Tibial nerve (tissue), 4 donors: ENCODE results near the gene ZFYVE28. TPM values are rescaled to one million over a fixed set of nuclear protein-coding genes. Genes with fewer than 3 reads are reported as not detected.
"Not testable (repeated sequence)": the region's sequence is repeated elsewhere in the genome, so short reads cannot be mapped to it uniquely, and the experiment has no call there.

Experiments
- DNase-seq, 2 donors: peaks; one replicate each; pipeline ENCODE4 v3.0.0-alpha.2; 2019; ENCODE audit warnings: low spot score in 2 of 2
- H3K27ac ChIP-seq, 4 donors: fragments of 200-600 bp; sonication (generic) in 3 of 4; one replicate each; pipeline ENCODE4 v1.5.1; 2017 to 2019; ENCODE audit warnings: mild to moderate bottlenecking in 1 of 4
- H3K27me3 ChIP-seq, 2 donors: fragments of 200-600 bp; sonication (generic) in 1 of 2; one replicate each; pipeline versions ENCODE4 v1.5.1 to v1.6.0; 2017 to 2019
- H3K36me3 ChIP-seq, 3 donors: fragments of 200-600 bp; sonication (generic); one replicate each; pipeline ENCODE4 v1.5.1; 2018 to 2019
- H3K4me1 ChIP-seq, 4 donors: fragments of 200-600 bp; sonication (generic) in 3 of 4; one replicate each; pipeline ENCODE4 v1.5.1; 2017 to 2019
- H3K4me3 ChIP-seq, 4 donors: fragments of 200-600 bp; sonication (generic) in 3 of 4; one replicate each; pipeline ENCODE4 v1.5.1; 2017 to 2019; ENCODE audit warnings: mild to moderate bottlenecking in 1 of 4, moderate library complexity in 1 of 4
- H3K9me3 ChIP-seq, 4 donors: fragments of 200-600 bp; sonication (generic) in 3 of 4; one replicate each; pipeline ENCODE4 v1.5.1; 2017 to 2019
- EP300 ChIP-seq, 2 donors: sonication (generic); formaldehyde crosslinking; IDR thresholded peaks; one replicate each; pipeline ENCODE4 v1.6.1; 2017; ENCODE audit warnings: antibody characterized with exemption in 2 of 2, mild to moderate bottlenecking in 1 of 2
- POLR2A ChIP-seq, 2 donors: fragments of 450-650 bp; IDR thresholded peaks; one replicate each; pipeline ENCODE4 v1.6.1; 2017; ENCODE audit warnings: antibody characterized with exemption in 2 of 2, mild to moderate bottlenecking in 2 of 2, moderate library complexity in 2 of 2
- WGBS, 2 donors: methylation state at CpG; one replicate each; pipeline ENCODE4 v1.1.5; 2018; 5-methylcytosine and 5-hydroxymethylcytosine counted together
- total RNA-seq, 4 donors: library from RNA; depleted of rRNA; stranded (reverse); fragments of >200 nt; gene quantifications; one replicate each; pipeline ENCODE4 v1.1.0, GENCODE V29; 2016
- TF ChIP-seq, protein P1 (sequence below), 5 experiments: fragments of 200-600 bp in 3 of 5; fragments of 450-650 bp in 2 of 5; sonication (generic) in 3 of 5; IDR thresholded peaks; one replicate each; pipeline ENCODE4 v1.5.1; 2016 to 2019; ENCODE audit warnings: antibody characterized with exemption in 5 of 5, mild to moderate bottlenecking in 3 of 5, moderate library complexity in 2 of 5

ZFYVE28 gene
- total RNA-seq, result 10 to 100 TPM; 16.2 to 44.4 (median 26.5) TPM

GRCh38 chr4:2417765-2418649 is at the start of gene ZFYVE28:
Gene ZFYVE28, minus strand, starts transcription at chr4:2418645. Its CDS starts 322 bp downstream, at chr4:2418323.
- peaks cover 0 to 55% of the 10 kb centered on the region in 2 donors for H3K27me3 ChIP-seq
- WGBS, 2 donors, result 1 to 2% methylated on average over 55 to 90 of the region's 90 CpGs
- DNase-seq, result no peak
- H3K4me1 ChIP-seq, result peaks cover 0 to 55% (median 23%) of the 10 kb centered on the region in 4 donors
- no peaks in the 10 kb centered on the region for H3K9me3 ChIP-seq
- no peaks in the 10 kb centered on the region for H3K36me3 ChIP-seq
- peak within 1 kb of the TSS in 3 of 4 donors; percentile 68 to 74 (median 70) for H3K27ac ChIP-seq
- peak within 1 kb of the TSS; percentile 50 to 79 (median 60) for H3K4me3 ChIP-seq
- TF ChIP-seq POLR2A (IDR thresholded peaks at IDR 0.05), result peak; percentile 35 to 51
- TF ChIP-seq EP300 (IDR thresholded peaks at IDR 0.05), result no peak
- TF ChIP-seq, protein P1, sequence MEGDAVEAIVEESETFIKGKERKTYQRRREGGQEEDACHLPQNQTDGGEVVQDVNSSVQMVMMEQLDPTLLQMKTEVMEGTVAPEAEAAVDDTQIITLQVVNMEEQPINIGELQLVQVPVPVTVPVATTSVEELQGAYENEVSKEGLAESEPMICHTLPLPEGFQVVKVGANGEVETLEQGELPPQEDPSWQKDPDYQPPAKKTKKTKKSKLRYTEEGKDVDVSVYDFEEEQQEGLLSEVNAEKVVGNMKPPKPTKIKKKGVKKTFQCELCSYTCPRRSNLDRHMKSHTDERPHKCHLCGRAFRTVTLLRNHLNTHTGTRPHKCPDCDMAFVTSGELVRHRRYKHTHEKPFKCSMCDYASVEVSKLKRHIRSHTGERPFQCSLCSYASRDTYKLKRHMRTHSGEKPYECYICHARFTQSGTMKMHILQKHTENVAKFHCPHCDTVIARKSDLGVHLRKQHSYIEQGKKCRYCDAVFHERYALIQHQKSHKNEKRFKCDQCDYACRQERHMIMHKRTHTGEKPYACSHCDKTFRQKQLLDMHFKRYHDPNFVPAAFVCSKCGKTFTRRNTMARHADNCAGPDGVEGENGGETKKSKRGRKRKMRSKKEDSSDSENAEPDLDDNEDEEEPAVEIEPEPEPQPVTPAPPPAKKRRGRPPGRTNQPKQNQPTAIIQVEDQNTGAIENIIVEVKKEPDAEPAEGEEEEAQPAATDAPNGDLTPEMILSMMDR (IDR thresholded peaks at IDR 0.05), result no peak

- not testable (repeated sequence) for H3K27ac ChIP-seq, DNase-seq, H3K27me3 ChIP-seq
Measured at GRCh38 chr4:2465544-2465943, 47.1 kb upstream of the ZFYVE28 start.

DNA sequence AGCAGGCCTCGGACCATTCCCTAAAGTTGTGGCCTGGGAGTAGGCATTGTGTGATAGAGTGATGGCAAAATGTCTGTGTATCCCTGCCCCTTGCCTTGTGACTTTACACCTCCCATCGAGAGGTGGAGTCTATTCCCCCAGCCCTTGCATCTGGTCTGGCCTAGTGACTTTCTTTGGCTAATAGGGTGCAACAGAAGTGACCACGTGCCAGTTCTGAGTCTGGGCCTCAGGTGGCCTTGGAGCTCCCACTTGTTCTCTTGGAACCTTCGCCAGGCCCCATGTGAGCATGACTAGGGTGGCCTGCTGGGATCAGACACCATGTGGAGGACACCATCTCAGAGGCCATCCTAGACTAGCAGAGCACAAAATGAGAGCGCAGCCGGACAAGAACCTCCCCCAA is 46.6 kb upstream of the ZFYVE28 start:
- 85 to 89% methylated on average over 6 of the region's 6 CpGs for WGBS, 2 donors
- DNase-seq, result no peak

More at GRCh38 chr4:2465544-2465943, 47.1 kb upstream of the ZFYVE28 start:
- H3K4me3 ChIP-seq, H3K36me3 ChIP-seq, H3K9me3 ChIP-seq: not testable (repeated sequence)
- peaks cover 3 to 33% (median 19%) of the 10 kb centered on the region in 4 donors for H3K4me1 ChIP-seq

DNA sequence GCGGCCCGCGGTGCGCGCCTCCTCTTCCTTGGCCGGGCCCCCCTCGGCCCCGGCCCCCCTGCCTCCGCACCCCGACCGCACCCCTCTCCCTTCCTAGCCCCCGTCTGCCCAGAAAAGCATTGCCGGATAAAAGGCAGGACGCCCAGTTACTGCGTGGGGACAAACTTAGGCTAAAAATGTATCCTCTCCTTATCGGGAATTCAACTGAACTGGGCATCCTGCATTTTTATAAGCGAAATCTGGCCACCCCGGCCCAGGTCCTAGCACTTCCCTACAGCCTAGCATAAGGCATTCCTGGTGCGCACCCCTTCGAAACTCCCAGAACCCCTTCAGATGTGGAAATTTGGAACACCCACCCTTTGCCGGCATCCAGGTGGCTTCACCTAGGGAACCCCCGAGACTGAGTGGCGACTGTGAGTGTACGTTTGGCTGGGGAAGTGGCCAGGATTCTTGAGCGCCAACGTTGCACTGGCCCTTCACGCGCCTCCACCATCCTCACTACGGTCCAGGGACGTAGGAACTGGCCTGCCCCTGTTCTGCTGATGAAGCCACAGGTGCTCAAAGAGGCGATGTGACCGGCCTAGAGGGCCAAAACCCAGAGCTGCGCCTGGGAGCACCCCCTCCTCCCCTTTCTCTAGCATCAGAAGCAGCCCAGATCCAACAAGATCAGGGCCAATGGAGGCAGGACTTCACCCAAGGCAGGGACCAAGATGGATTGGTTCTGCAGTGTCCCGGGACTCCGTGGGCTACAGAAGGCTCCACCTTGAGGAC is 44.7 kb upstream of the ZFYVE28 start:
- Histone ChIP-seq H3K36me3 (no peaks in the 10 kb centered on the region), H3K4me1 (peaks cover 0 to 23% (median 12%) of the 10 kb centered on the region in 4 donors), H3K27me3 (no peaks in the 10 kb centered on the region), H3K9me3 (no peaks in the 10 kb centered on the region), H3K4me3 (peak overlapping the region; percentile 17 to 66 (median 46)), H3K27ac (peak overlapping the region in 1 of 4 donors; percentile 61)
- WGBS, 2 donors, result 42 to 69% methylated on average over 20 to 24 of the region's 35 CpGs
- DNase-seq, result no peak
- TF ChIP-seq POLR2A (IDR thresholded peaks at IDR 0.05) (no peak), EP300 (IDR thresholded peaks at IDR 0.05) (no peak)
- TF ChIP-seq, protein P1 (IDR thresholded peaks at IDR 0.05), result no peak

More for the DNA sequence above, 46.6 kb upstream of the ZFYVE28 start:
- Histone ChIP-seq H3K4me1 (peaks cover under 1 to 28% (median 14%) of the 10 kb centered on the region in 4 donors), H3K9me3 (no peaks in the 10 kb centered on the region), H3K27me3 (no peaks in the 10 kb centered on the region), H3K4me3 (no peak overlapping the region), H3K27ac (no peak overlapping the region), H3K36me3 (no peaks in the 10 kb centered on the region)
- TF ChIP-seq EP300 (IDR thresholded peaks at IDR 0.05) (no peak), POLR2A (IDR thresholded peaks at IDR 0.05) (no peak)
- TF ChIP-seq, protein P1 (IDR thresholded peaks at IDR 0.05), result no peak

DNA sequence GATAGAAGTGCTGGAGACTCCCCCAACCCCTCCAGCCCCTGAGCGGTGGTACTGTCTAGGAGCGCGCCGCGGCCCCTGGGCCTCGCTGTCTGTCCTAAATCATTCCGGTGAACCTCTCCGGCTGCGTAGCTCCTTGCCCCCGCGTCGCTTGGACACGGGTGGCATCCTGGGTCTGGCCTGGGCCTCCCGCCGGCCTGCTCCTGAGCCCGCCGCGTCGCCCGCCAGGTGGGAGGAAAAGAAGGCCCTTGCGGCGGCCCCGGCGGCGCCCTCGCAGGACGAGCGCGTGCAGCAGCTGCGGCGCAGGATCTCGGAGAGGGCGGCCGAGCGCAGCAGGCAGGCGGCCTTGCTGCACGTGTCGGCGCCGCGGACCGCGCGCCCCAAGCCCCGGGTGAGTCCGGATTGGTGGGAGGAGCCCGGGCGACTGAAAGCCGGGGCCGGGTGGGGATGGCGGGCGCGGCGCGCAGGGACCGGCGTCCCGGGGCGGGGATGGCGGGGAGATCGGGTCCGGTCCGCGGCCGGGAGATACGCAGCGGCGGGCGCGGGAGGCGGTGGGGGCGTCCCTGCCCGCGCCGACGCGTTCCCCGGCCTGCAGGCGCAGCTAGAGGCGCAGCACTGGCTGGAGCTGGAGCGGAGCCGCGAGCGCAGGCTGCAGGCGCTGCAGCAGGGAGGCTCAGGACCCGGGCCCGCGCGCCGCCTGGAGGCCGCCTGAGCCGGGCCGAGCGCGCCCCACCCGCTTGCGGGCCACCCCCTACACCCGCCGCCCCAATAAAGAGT is 44.0 kb upstream of the ZFYVE28 start:
- WGBS, 2 donors, result 7 to 9% methylated on average over 68 to 85 of the region's 99 CpGs
- Histone ChIP-seq H3K27me3 (no peaks in the 10 kb centered on the region), H3K9me3 (no peaks in the 10 kb centered on the region), H3K36me3 (no peaks in the 10 kb centered on the region), H3K4me3 (peak overlapping the region; percentile 24 to 66 (median 46)), H3K4me1 (peaks cover 0 to 16% (median 9%) of the 10 kb centered on the region in 4 donors), H3K27ac (peak overlapping the region in 2 of 4 donors; percentile 34 to 61)
- DNase-seq, result peak; percentile 10 to 25
- no peak for TF ChIP-seq POLR2A (IDR thresholded peaks at IDR 0.05)
- TF ChIP-seq EP300 (IDR thresholded peaks at IDR 0.05), result no peak
- TF ChIP-seq, protein P1 (IDR thresholded peaks at IDR 0.05), result peak; percentile 53 to 79 (median 74)
